IPS-NIHi7 (cell line): ENCODE results near the gene GATA5.
"Not testable (repeated sequence)": the region's sequence is repeated elsewhere in the genome, so short reads cannot be mapped to it uniquely, and the experiment has no call there.

Source experiments
- DNase-seq: peaks from one replicate; pipeline ENCODE4 v3.0.0; 2012; ENCODE audit warnings: mixed read lengths; ENCODE audit errors: extremely low spot score

The GATA5 gene

GRCh38 chr20:62504323-62504722, 28.5 kb upstream of the GATA5 start:
- no peak for DNase-seq

- no peak for DNase-seq
These were observed 27.8 kb upstream of the GATA5 start for GRCh38 chr20:62503401-62504178.

- no peak for DNase-seq
These were observed 26.8 kb upstream of the GATA5 start for GRCh38 chr20:62502496-62503095.

GRCh38 chr20:62501801-62502495, 26.2 kb upstream of the GATA5 start:
- DNase-seq = no peak

GRCh38 chr20:62500237-62500864, 24.6 kb upstream of the GATA5 start:
- DNase-seq = peak; percentile 86

- no peak for DNase-seq
These were observed 24.0 kb upstream of the GATA5 start for GRCh38 chr20:62499758-62500236.

- DNase-seq = no peak
These were observed 23.1 kb upstream of the GATA5 start for GRCh38 chr20:62498874-62499273.

GRCh38 chr20:62496568-62497218, 20.9 kb upstream of the GATA5 start:
- DNase-seq = peak; percentile 91

GRCh38 chr20:62495749-62496567, 20.2 kb upstream of the GATA5 start:
- no peak for DNase-seq

- DNase-seq = no peak
These were observed 19.4 kb upstream of the GATA5 start for GRCh38 chr20:62494980-62495748.

GRCh38 chr20:62494537-62494936, 18.7 kb upstream of the GATA5 start:
- DNase-seq = no peak

- DNase-seq = no peak
These were observed 18.1 kb upstream of the GATA5 start for GRCh38 chr20:62493886-62494285.

- DNase-seq = no peak
These were observed 17.6 kb upstream of the GATA5 start for GRCh38 chr20:62493253-62493885.

- DNase-seq = no peak
These were observed 16.9 kb upstream of the GATA5 start for GRCh38 chr20:62492711-62493110.

- not testable (repeated sequence) for DNase-seq
These were observed 15.0 kb upstream of the GATA5 start for GRCh38 chr20:62490783-62491182.

GRCh38 chr20:62489932-62490263, 14.1 kb upstream of the GATA5 start:
- no peak for DNase-seq

GRCh38 chr20:62489186-62489931, 13.6 kb upstream of the GATA5 start:
- no peak for DNase-seq

GRCh38 chr20:62488470-62488869, 12.7 kb upstream of the GATA5 start:
- no peak for DNase-seq
